IMR-90 (cell line): ENCODE data around the gene CDRT4. TPM values are rescaled to one million over a fixed set of nuclear protein-coding genes. Genes with fewer than 3 reads are reported as not detected.

ENCODE experiments used
- ATAC-seq: fragments of 200-7000 bp; cut with Tn5 transposase; 2 replicates; pipeline ENCODE4 v1.9.1; 2020; ENCODE audit warnings: low read depth, mild to moderate bottlenecking, moderate library complexity
- BruUV-seq: library from RNA; stranded (reverse); fragments of 400-500 nt; replicated peaks from 2 replicates; lab custom pipeline; 2021; lab: Mats Ljungman, UMichigan
- CTCF ChIA-PET: fragments of 300-600 bp; formaldehyde crosslinking; extraction: SDS; loops from one replicate; lab custom pipeline; 2021; ENCODE audit warnings: antibody characterized with exemption; lab: Yijun Ruan, JAX
- POLR2A ChIA-PET: fragments of 300-600 bp; sonication (Branson Sonifier 250); formaldehyde crosslinking; loops from one replicate; lab custom pipeline; 2022; ENCODE audit warnings: antibody characterized with exemption; ENCODE audit not compliant: unreplicated experiment; lab: Charles Lee
- DNase-seq: peaks from one replicate; pipeline ENCODE4 v3.0.0; 2013
- H2AFZ ChIP-seq: replicated peaks from 2 replicates; pipeline ENCODE3; 2013; ENCODE audit warnings: low read length, mild to moderate bottlenecking; ENCODE audit not compliant: poor library complexity
- H2AK5ac ChIP-seq: 2 replicates; pipeline ENCODE4 v1.6.1; 2013; ENCODE audit warnings: low read depth, low read length, inconsistent platforms
- H2AK9ac ChIP-seq: replicated peaks from 2 replicates; pipeline ENCODE3; 2013; ENCODE audit warnings: mild to moderate bottlenecking, low read depth, low read length, moderate library complexity; ENCODE audit not compliant: poor library complexity
- H2BK120ac ChIP-seq: 2 replicates; pipeline ENCODE4 v1.6.1; 2013; ENCODE audit warnings: low read depth, low read length, inconsistent platforms
- H2BK15ac ChIP-seq: 3 replicates; pipeline ENCODE4 v1.6.1; 2013; ENCODE audit warnings: low read depth, low read length, inconsistent platforms
- H2BK20ac ChIP-seq: 2 replicates; pipeline ENCODE4 v1.6.1; 2013; ENCODE audit warnings: low read depth, mild to moderate bottlenecking, inconsistent platforms, low read length, moderate library complexity
- H2BK5ac ChIP-seq: 2 replicates; pipeline ENCODE4 v1.6.1; 2013; ENCODE audit warnings: mild to moderate bottlenecking, low read depth, low read length, inconsistent platforms; ENCODE audit not compliant: poor library complexity, severe bottlenecking
- H3K14ac ChIP-seq: replicated peaks from 2 replicates; pipeline ENCODE4 v1.6.1; 2013; ENCODE audit warnings: low read depth, low read length, inconsistent platforms
- H3K18ac ChIP-seq: 2 replicates; pipeline ENCODE4 v1.6.1; 2013; ENCODE audit warnings: low read depth, low read length, control low read depth
- H3K23ac ChIP-seq: 2 replicates; pipeline ENCODE4 v1.6.1; 2013; ENCODE audit warnings: low read depth, low read length, inconsistent platforms
- H3K27ac ChIP-seq: 2 replicates; pipeline ENCODE4 v1.5.1; 2013; ENCODE audit warnings: mild to moderate bottlenecking, control low read depth, low read length; ENCODE audit not compliant: insufficient read depth
- H3K27me3 ChIP-seq: 2 replicates; pipeline ENCODE4 v1.6.1; 2013; ENCODE audit warnings: low read length; ENCODE audit not compliant: control insufficient read depth, insufficient read depth
- H3K36me3 ChIP-seq: 2 replicates; pipeline ENCODE4 v1.6.1; 2013; ENCODE audit warnings: low read length, mixed read lengths; ENCODE audit not compliant: control insufficient read depth, insufficient read depth
- H3K4ac ChIP-seq: 2 replicates; pipeline ENCODE4 v1.6.1; 2013; ENCODE audit warnings: low read depth, low read length, inconsistent platforms
- H3K4me1 ChIP-seq: 2 replicates; pipeline ENCODE4 v1.6.1; 2013; ENCODE audit warnings: low read length, mixed read lengths; ENCODE audit not compliant: control insufficient read depth, insufficient read depth
- H3K4me2 ChIP-seq: 2 replicates; pipeline ENCODE4 v1.6.1; 2013; ENCODE audit warnings: low read depth, mild to moderate bottlenecking, control low read depth, low read length, moderate library complexity
- H3K4me3 ChIP-seq: 2 replicates; pipeline ENCODE4 v1.5.1; 2013; ENCODE audit warnings: low read depth, mild to moderate bottlenecking, control low read depth, low read length, moderate library complexity; ENCODE audit not compliant: insufficient read depth
- H3K56ac ChIP-seq: 2 replicates; pipeline ENCODE4 v1.6.1; 2013; ENCODE audit warnings: low read length, inconsistent platforms; ENCODE audit not compliant: insufficient read depth; ENCODE audit errors: extremely low read depth
- H3K79me1 ChIP-seq, 2 experiments: 2 replicates each; pipeline ENCODE4 v1.6.1; 2013; ENCODE audit warnings: low read length in 2 of 2, inconsistent platforms in 1 of 2, low read depth in 1 of 2
- H3K9ac ChIP-seq: 2 replicates; pipeline ENCODE4 v1.6.1; 2013; ENCODE audit warnings: low read depth, low read length, control low read depth
- H3K9me1 ChIP-seq: 2 replicates; pipeline ENCODE4 v1.6.1; 2013; ENCODE audit warnings: low read length, inconsistent platforms; ENCODE audit not compliant: insufficient read depth
- H3K9me3 ChIP-seq: 2 replicates; pipeline ENCODE4 v1.6.1; 2013; ENCODE audit warnings: low read length; ENCODE audit not compliant: control insufficient read depth, insufficient read depth
- H4K20me1 ChIP-seq: 2 replicates; pipeline ENCODE4 v1.6.1; 2013; ENCODE audit warnings: low read length, inconsistent platforms; ENCODE audit not compliant: insufficient read depth
- H4K5ac ChIP-seq: 2 replicates; pipeline ENCODE4 v1.6.1; 2013; ENCODE audit warnings: mild to moderate bottlenecking, low read depth, low read length, control low read depth
- H4K8ac ChIP-seq, 2 experiments: 2 replicates each; pipeline ENCODE4 v1.6.1; 2013; ENCODE audit warnings: low read depth in 2 of 2, low read length in 2 of 2, control low read depth in 1 of 2, inconsistent platforms in 1 of 2
- H4K91ac ChIP-seq: 2 replicates; pipeline ENCODE4 v1.6.1; 2013; ENCODE audit warnings: low read depth, low read length, inconsistent platforms; ENCODE audit not compliant: insufficient read depth
- BHLHE40 ChIP-seq: fragments of 150-350 bp; IDR thresholded peaks from 2 replicates; pipeline ENCODE4 v1.6.1; 2016; ENCODE audit warnings: mild to moderate bottlenecking, low read depth, low read length
- CEBPB ChIP-seq: IDR thresholded peaks from 2 replicates; pipeline ENCODE4 v1.6.1; 2012; ENCODE audit warnings: low read depth, low read length, improper control_type of control experiment
- CHD1 ChIP-seq: IDR thresholded peaks from 2 replicates; pipeline ENCODE4 v1.6.1; 2012; ENCODE audit warnings: low read depth, low read length, improper control_type of control experiment
- FOS ChIP-seq: fragments of 150-350 bp; IDR thresholded peaks from 2 replicates; pipeline ENCODE4 v1.6.1; 2016; ENCODE audit warnings: low read depth, low read length
- MAFK ChIP-seq: IDR thresholded peaks from 2 replicates; pipeline ENCODE4 v1.6.1; 2012; ENCODE audit warnings: low read depth, low read length, improper control_type of control experiment
- MAZ ChIP-seq: IDR thresholded peaks from 2 replicates; pipeline ENCODE4 v1.6.1; 2012; ENCODE audit warnings: low read depth, mild to moderate bottlenecking, low read length, improper control_type of control experiment, moderate library complexity, borderline replicate concordance
- MXI1 ChIP-seq: IDR thresholded peaks from 2 replicates; pipeline ENCODE4 v1.6.1; 2012; ENCODE audit warnings: low read depth, mild to moderate bottlenecking, low read length, moderate library complexity, borderline replicate concordance
- NFE2L2 ChIP-seq: fragments of 150-350 bp; IDR thresholded peaks from 2 replicates; pipeline ENCODE4 v1.6.1; 2016; ENCODE audit warnings: low read depth, mild to moderate bottlenecking, low read length
- POLR2A ChIP-seq: IDR thresholded peaks from 2 replicates; pipeline ENCODE4 v1.6.1; 2012; ENCODE audit warnings: mild to moderate bottlenecking, low read depth, low read length
- RAD21 ChIP-seq: IDR thresholded peaks from 2 replicates; pipeline ENCODE4 v1.6.1; 2012; ENCODE audit warnings: low read length, improper control_type of control experiment
- RCOR1 ChIP-seq: IDR thresholded peaks from 2 replicates; pipeline ENCODE4 v1.6.1; 2012; ENCODE audit warnings: mild to moderate bottlenecking, low read length, improper control_type of control experiment; ENCODE audit not compliant: insufficient replicate concordance
- RFX5 ChIP-seq: IDR thresholded peaks from 2 replicates; pipeline ENCODE4 v1.8.0; 2012; ENCODE audit warnings: low read depth, mild to moderate bottlenecking, low read length, moderate library complexity
- SMC3 ChIP-seq: fragments of 150-350 bp; IDR thresholded peaks from 2 replicates; pipeline ENCODE4 v1.6.1; 2016; ENCODE audit warnings: low read depth, mild to moderate bottlenecking, antibody characterized with exemption, low read length, moderate library complexity
- USF2 ChIP-seq: fragments of 150-350 bp; IDR thresholded peaks from 2 replicates; pipeline ENCODE4 v1.6.1; 2017; ENCODE audit warnings: mild to moderate bottlenecking, antibody characterized with exemption, low read length, low read depth
- WGBS, 2 experiments: methylation state at CpG; one replicate each; pipeline versions ENCODE4 v1.1.5 to v1.1.7; 2013; ENCODE audit warnings: missing lambda C conversion rate in 2 of 2; ENCODE audit not compliant: insufficient read length in 1 of 2; ENCODE audit errors: extremely low coverage in 2 of 2; 5-methylcytosine and 5-hydroxymethylcytosine counted together
- dilution Hi-C: fragments of 300-500 bp; cut with HindIII; formaldehyde crosslinking; loops from one replicate; pipeline ENCODE4 v1.14.3; 2018; ENCODE audit warnings: low sequenced_read_pairs; ENCODE audit not compliant: unreplicated experiment
- in situ Hi-C: fragments of 300-500 bp; cut with MboI; formaldehyde crosslinking; loops from 3 replicates; pipeline ENCODE4 v1.14.3; 2019; ENCODE audit warnings: low sequenced_read_pairs, inconsistent platforms, mixed read lengths
- intact Hi-C: fragments of 100-400 bp; cut with micrococcal nuclease; formaldehyde crosslinking; loops from 2 replicates; pipeline ENCODE4 v1.10.0; 2022
- polyA plus RNA-seq, 3 experiments: library from polyadenylated mRNA; depleted of rRNA; stranded (reverse); fragments of >200 nt; gene quantifications; 2 replicates each; pipeline ENCODE4 v1.2.3, GENCODE V29; 2012; ENCODE audit warnings: low replicate concordance in 1 of 3
- total RNA-seq: library from RNA; depleted of rRNA; stranded (reverse); fragments of >200 nt; gene quantifications from 2 replicates; pipeline ENCODE4 v1.2.3, GENCODE V29; 2012
- TF ChIP-seq, protein P1 (sequence below): conservative IDR thresholded peaks from 2 replicates; pipeline ENCODE4 v1.5.1; 2012; ENCODE audit warnings: mild to moderate bottlenecking, low read depth, low read length, improper control_type of control experiment
- TF ChIP-seq, protein P2 (sequence below): fragments of 150-350 bp; IDR thresholded peaks from 2 replicates; pipeline ENCODE4 v1.6.1; 2016; ENCODE audit warnings: low read depth, mild to moderate bottlenecking, low read length, moderate library complexity, borderline replicate concordance

The CDRT4 gene
- total and polyA plus RNA-seq, 2 of the 4 experiments (the other 2 are of a cell fraction), result 0.90 to 3.7 TPM

GRCh38 chr17:15483431-15483830 is 16.0 kb upstream of the CDRT4 start:
- Histone ChIP-seq H3K14ac (no peak overlapping the region), H2BK15ac (no peak overlapping the region), H2BK20ac (no peak overlapping the region), H3K27ac (no peak overlapping the region), H3K4me1 (peaks cover 5% of the 10 kb centered on the region), H3K18ac (no peak overlapping the region), H3K79me1 (no peaks in the 10 kb centered on the region), H3K9me3 (no peaks in the 10 kb centered on the region), H2BK5ac (no peak overlapping the region), H4K8ac (no peak overlapping the region), H3K4me3 (no peak overlapping the region), H3K23ac (no peak overlapping the region), H2AK5ac (no peak overlapping the region), H3K9ac (no peak overlapping the region), H2BK120ac (no peak overlapping the region), H2AFZ (no peak overlapping the region), H4K20me1 (no peaks in the 10 kb centered on the region), H3K9me1 (peaks cover 6% of the 10 kb centered on the region; the same call in 1 of the 2 replicates), H3K4ac (no peak overlapping the region), H4K5ac (no peak overlapping the region), H3K4me2 (no peak overlapping the region), H2AK9ac (no peak overlapping the region), H3K56ac (no peak overlapping the region), H3K27me3 (no peaks in the 10 kb centered on the region), H4K91ac (no peak overlapping the region), H3K36me3 (peaks cover 3% of the 10 kb centered on the region; the same call in 1 of the 2 replicates)
- TF ChIP-seq RCOR1, result no peak
- no peak for TF ChIP-seq CEBPB
- TF ChIP-seq, protein P1, sequence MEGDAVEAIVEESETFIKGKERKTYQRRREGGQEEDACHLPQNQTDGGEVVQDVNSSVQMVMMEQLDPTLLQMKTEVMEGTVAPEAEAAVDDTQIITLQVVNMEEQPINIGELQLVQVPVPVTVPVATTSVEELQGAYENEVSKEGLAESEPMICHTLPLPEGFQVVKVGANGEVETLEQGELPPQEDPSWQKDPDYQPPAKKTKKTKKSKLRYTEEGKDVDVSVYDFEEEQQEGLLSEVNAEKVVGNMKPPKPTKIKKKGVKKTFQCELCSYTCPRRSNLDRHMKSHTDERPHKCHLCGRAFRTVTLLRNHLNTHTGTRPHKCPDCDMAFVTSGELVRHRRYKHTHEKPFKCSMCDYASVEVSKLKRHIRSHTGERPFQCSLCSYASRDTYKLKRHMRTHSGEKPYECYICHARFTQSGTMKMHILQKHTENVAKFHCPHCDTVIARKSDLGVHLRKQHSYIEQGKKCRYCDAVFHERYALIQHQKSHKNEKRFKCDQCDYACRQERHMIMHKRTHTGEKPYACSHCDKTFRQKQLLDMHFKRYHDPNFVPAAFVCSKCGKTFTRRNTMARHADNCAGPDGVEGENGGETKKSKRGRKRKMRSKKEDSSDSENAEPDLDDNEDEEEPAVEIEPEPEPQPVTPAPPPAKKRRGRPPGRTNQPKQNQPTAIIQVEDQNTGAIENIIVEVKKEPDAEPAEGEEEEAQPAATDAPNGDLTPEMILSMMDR, result no peak
- TF ChIP-seq POLR2A, result no peak
- TF ChIP-seq RAD21, result no peak
- no peak for TF ChIP-seq MXI1
- no peak for TF ChIP-seq CHD1
- no peak for TF ChIP-seq MAZ
- TF ChIP-seq, protein P2, sequence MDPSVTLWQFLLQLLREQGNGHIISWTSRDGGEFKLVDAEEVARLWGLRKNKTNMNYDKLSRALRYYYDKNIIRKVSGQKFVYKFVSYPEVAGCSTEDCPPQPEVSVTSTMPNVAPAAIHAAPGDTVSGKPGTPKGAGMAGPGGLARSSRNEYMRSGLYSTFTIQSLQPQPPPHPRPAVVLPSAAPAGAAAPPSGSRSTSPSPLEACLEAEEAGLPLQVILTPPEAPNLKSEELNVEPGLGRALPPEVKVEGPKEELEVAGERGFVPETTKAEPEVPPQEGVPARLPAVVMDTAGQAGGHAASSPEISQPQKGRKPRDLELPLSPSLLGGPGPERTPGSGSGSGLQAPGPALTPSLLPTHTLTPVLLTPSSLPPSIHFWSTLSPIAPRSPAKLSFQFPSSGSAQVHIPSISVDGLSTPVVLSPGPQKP, result no peak
- TF ChIP-seq NFE2L2, result no peak
- TF ChIP-seq MAFK, result no peak
- no peak for TF ChIP-seq USF2
- TF ChIP-seq SMC3, result no peak
- TF ChIP-seq BHLHE40, result no peak
- no peak for TF ChIP-seq FOS
- no peak for TF ChIP-seq RFX5
- CTCF ChIA-PET, result no interaction called here
- 67% methylated on average over 1 of the region's 4 CpGs; no CpG with 5 or more reads in 1 of the 2 experiments for WGBS, 2 experiments
- dilution Hi-C loops, result no loop called here
- no TSS peak for BruUV-seq
- intact Hi-C loops, result no loop called here
- POLR2A ChIA-PET, result no interaction called here
- in situ Hi-C loops, result no loop called here
- ATAC-seq (no peak), DNase-seq (no peak)
